ENCODE data around the gene PEAK1. TPM values are rescaled to one million over a fixed set of nuclear protein-coding genes. Genes with fewer than 3 reads are reported as not detected.
A peak's percentile ranks its signal among the peaks of the same experiment; 100 is the strongest.

PEAK1 gene
- total RNA-seq, 1 donor from 2014 or later, result 75.2 TPM

GRCh38 chr15:77209221-77209620, 210.7 kb downstream of the PEAK1 start:
- intact Hi-C loops (cut with micrococcal nuclease), result no loop called here
- no peak overlapping the region for H3K27ac ChIP-seq (replicated peaks)
- no peaks in the 10 kb centered on the region for H3K4me1 ChIP-seq
- no peak overlapping the region for H3K4me3 ChIP-seq
- no peak for DNase-seq
- no peaks in the 10 kb centered on the region for H3K9me3 ChIP-seq (replicated peaks)
- peaks cover 17% of the 10 kb centered on the region for H3K36me3 ChIP-seq
- no peak for TF ChIP-seq CTCF (IDR thresholded peaks at IDR 0.05; ENCODE audit: borderline replicate concordance)
- H3K27me3 ChIP-seq (ENCODE audit: low read depth), result no peaks in the 10 kb centered on the region

GRCh38 chr15:77208241-77208640, 211.7 kb downstream of the PEAK1 start:
- Histone ChIP-seq H3K9me3 (replicated peaks) (no peaks in the 10 kb centered on the region), H3K4me1 (no peaks in the 10 kb centered on the region), H3K36me3 (peaks cover 17% of the 10 kb centered on the region), H3K27me3 (ENCODE audit: low read depth) (no peaks in the 10 kb centered on the region), H3K4me3 (no peak overlapping the region), H3K27ac (replicated peaks) (no peak overlapping the region)
- intact Hi-C loops (cut with micrococcal nuclease), result no loop called here
- no peak for TF ChIP-seq CTCF (IDR thresholded peaks at IDR 0.05; ENCODE audit: borderline replicate concordance)
- DNase-seq, result no peak

- peaks cover 18% of the 10 kb centered on the region for H3K36me3 ChIP-seq
- H3K9me3 ChIP-seq (replicated peaks), result peaks cover 12% of the 10 kb centered on the region
- H3K27me3 ChIP-seq (ENCODE audit: low read depth), result no peaks in the 10 kb centered on the region
- DNase-seq, result no peak
- no peak overlapping the region for H3K27ac ChIP-seq (replicated peaks)
- TF ChIP-seq CTCF (IDR thresholded peaks at IDR 0.05; ENCODE audit: borderline replicate concordance), result no peak
- no peak overlapping the region for H3K4me3 ChIP-seq
- intact Hi-C loops (cut with micrococcal nuclease), result no loop called here
- H3K4me1 ChIP-seq, result no peaks in the 10 kb centered on the region
These were observed 218.2 kb downstream of the PEAK1 start for GRCh38 chr15:77201665-77202064.

GRCh38 chr15:77196381-77196780, 223.5 kb downstream of the PEAK1 start:
- Histone ChIP-seq H3K27me3 (ENCODE audit: low read depth) (no peaks in the 10 kb centered on the region), H3K9me3 (replicated peaks) (peaks cover 12% of the 10 kb centered on the region), H3K4me1 (peaks cover 12% of the 10 kb centered on the region), H3K36me3 (peaks cover 18% of the 10 kb centered on the region), H3K27ac (replicated peaks) (no peak overlapping the region), H3K4me3 (no peak overlapping the region)
- DNase-seq, result no peak
- TF ChIP-seq CTCF (IDR thresholded peaks at IDR 0.05; ENCODE audit: borderline replicate concordance), result no peak
- intact Hi-C loops (cut with micrococcal nuclease), result no loop called here

GRCh38 chr15:77195586-77195985, 224.3 kb downstream of the PEAK1 start:
- no peak for TF ChIP-seq CTCF (IDR thresholded peaks at IDR 0.05; ENCODE audit: borderline replicate concordance)
- intact Hi-C loops (cut with micrococcal nuclease), result no loop called here

GRCh38 chr15:77192451-77192850, 227.5 kb downstream of the PEAK1 start:
- H3K9me3 ChIP-seq (replicated peaks), result no peaks in the 10 kb centered on the region
- H3K36me3 ChIP-seq, result no peaks in the 10 kb centered on the region
- no peak for TF ChIP-seq CTCF (IDR thresholded peaks at IDR 0.05; ENCODE audit: borderline replicate concordance)
- no peak overlapping the region for H3K4me3 ChIP-seq
- no peak for DNase-seq
- H3K27me3 ChIP-seq (ENCODE audit: low read depth), result no peaks in the 10 kb centered on the region
- intact Hi-C loops (cut with micrococcal nuclease), result loop anchor here (5.0 kb wide), 1 partner anchor 350 kb away; no protein-coding TSS in a partner anchor
- peak overlapping the region; percentile 2 for H3K27ac ChIP-seq (replicated peaks)
- peaks cover 44% of the 10 kb centered on the region for H3K4me1 ChIP-seq

More at GRCh38 chr15:77195586-77195985, 224.3 kb downstream of the PEAK1 start:
- no peak for DNase-seq
- Histone ChIP-seq H3K4me1 (peaks cover 13% of the 10 kb centered on the region), H3K36me3 (peaks cover 18% of the 10 kb centered on the region), H3K27ac (replicated peaks) (no peak overlapping the region), H3K4me3 (no peak overlapping the region), H3K27me3 (ENCODE audit: low read depth) (no peaks in the 10 kb centered on the region), H3K9me3 (replicated peaks) (peaks cover 12% of the 10 kb centered on the region)

Measured in left ventricle myocardium inferior (tissue), 1 donor.